ENCODE measurements around the gene PRPF8. TPM values are rescaled to one million over a fixed set of nuclear protein-coding genes. Genes with fewer than 3 reads are reported as not detected.

The PRPF8 gene
- total RNA-seq, 1 donor from 2014 or later: 125 TPM

- intact Hi-C loops (cut with DNase I): loop anchor here (5.0 kb wide), 1 partner anchor 78 kb away; no protein-coding TSS in a partner anchor
- DNase-seq (peak; percentile 91), ATAC-seq (ENCODE audit: poor library complexity) (peak; percentile 67)
These were observed 34.7 kb downstream of the PRPF8 start, which contains the start of gene RILP for GRCh38 chr17:1649844-1650501. TSS of gene RILP (minus strand) at chr17:1649866. CDS start at chr17:1649804, 62 bp downstream.

GRCh38 chr17:1648963-1649843, 35.5 kb downstream of the PRPF8 start:
- intact Hi-C loops (cut with DNase I): loop anchor here (5.0 kb wide), 1 partner anchor 77 kb away; no protein-coding TSS in a partner anchor
- peak; percentile 98 for DNase-seq
- peak; percentile 64 for ATAC-seq (ENCODE audit: poor library complexity)

DNA sequence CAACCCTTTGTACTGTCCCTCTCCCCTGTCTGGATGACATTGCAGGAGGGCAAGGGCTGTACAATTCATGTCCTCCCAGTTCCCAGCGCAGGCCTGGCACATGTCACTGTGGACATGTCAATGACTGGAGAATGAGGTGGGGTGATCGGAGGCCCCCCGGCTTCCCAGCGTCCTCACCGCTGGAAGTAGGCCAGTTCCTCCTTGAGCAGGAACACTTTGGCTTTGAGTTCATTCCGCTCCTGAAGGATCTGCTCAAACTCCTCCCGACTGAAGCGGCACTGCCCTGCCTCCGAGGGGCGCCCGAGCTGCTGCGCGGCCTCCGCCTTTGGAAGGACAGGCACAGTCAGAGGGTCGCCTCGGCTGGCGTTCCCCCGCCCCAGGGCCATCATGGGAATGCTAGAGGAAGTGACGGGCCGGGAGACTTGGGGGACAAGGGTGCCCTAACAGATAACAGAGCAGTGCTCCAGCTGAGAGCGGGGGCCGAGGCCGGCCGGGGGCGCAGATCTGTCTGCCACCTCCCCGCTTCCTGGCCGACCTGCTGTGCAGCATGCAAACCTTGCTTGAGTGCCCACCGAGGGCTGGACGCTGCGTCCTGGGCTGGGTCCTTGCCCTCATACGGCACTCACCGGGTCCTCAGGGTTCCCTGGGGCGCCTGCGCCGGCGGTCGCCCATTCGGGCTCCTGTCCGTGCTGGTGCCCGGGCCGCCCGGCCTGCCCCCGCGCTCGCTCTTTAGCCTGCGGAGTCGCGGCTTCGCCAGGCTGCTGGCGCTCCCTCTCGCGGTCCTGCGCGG, 36.3 kb downstream of the PRPF8 start:
- ATAC-seq (ENCODE audit: poor library complexity) (peak; percentile 62), DNase-seq (peak; percentile 76)
- intact Hi-C loops (cut with DNase I): loop anchor here (5.0 kb wide), 1 partner anchor 76 kb away; no protein-coding TSS in a partner anchor

GRCh38 chr17:1647802-1648171, 36.9 kb downstream of the PRPF8 start:
- ATAC-seq (ENCODE audit: poor library complexity): no peak
- intact Hi-C loops (cut with DNase I): loop anchor here (5.0 kb wide), 1 partner anchor 75 kb away; no protein-coding TSS in a partner anchor
- DNase-seq: peak; percentile 46

DNA sequence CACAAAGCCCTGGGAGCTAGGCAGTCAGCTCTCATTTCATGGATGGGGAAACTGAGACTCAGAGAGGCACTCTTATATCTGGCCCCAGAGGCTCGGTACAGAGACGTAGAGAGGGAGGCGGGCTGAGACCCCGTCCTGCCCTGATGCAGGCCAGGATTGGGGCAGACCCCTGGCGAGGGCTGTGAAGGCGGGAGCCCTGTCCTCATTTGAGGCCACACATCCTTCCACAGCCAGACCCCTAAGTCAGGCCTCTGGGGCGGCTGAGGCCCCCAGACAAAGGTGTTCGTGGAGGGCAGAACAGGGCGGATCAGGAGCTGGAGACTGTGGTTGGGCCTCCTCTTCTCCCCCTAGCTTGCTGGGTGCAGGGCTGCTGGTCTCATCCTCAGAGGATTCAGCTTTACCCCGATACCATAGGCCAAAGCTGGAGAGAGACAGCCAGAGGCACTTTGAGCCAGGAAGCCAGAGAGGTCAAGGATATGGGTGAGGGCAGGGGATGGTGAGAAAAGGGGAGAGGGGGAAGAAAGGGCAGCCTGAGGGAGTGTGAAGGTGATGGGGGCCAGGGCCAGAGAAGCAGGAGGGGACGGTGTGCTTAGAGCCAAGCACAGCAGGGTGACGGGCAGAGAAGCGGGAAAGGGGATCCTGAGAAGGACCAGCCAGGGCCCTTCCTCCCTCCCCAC, 38.3 kb downstream of the PRPF8 start:
- DNase-seq: no peak
- no peak for ATAC-seq (ENCODE audit: poor library complexity)
- intact Hi-C loops (cut with DNase I): loop anchor here (5.0 kb wide), 1 partner anchor 74 kb away; no protein-coding TSS in a partner anchor

DNA sequence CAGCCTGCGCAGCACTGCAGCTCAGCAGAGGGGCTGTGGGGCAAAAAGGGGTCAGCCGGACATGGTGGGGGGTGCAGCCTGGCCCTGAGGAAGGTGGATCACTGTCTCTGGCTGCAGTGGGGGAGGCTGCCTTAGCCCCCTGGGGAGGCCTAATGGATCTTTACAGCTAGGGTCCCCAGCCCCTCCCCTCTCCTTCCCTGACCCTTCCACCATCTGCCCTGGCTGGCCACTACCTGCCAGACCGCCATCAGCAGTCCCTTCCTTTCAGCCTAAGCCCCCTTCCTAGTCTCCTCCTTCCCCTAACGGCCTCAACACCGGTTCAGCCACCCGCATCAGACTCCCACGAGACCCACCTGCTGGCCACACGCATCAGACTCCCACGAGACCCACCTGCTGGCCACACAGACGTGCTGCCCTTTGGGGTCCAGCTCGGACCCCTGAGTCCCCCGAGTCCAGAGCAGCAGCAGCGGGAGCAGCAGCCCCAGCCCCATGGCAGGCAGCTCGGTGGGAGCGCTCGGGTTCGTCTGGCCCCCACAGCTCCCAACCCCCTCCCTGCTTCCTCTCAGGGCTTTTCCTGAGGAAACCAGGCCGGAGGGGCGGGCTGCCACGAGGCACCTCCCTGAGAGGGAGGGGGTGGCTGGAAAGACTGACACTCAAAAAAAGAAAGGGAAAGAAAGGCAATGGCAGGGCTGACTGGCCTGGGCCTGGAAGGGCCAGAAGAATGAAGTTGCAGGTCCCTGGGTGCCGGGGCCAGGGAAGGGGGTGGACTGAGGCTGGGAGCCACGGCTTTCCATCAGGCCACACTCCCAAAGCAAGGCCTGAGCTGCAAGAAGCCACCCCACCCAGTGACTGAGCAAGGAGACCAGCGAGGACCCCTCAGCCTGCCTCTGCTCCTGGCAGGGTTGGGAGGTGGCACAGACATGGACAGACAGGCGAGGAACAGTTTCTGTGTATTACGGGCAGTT, 39.2 kb downstream of the PRPF8 start, which contains the start of gene SCARF1:
Gene SCARF1, minus strand, starts transcription at position 526 of the 965 bp plus-strand sequence. Its CDS starts 35 bp downstream, at position 491.
- no peak for ATAC-seq (ENCODE audit: poor library complexity)

DNA sequence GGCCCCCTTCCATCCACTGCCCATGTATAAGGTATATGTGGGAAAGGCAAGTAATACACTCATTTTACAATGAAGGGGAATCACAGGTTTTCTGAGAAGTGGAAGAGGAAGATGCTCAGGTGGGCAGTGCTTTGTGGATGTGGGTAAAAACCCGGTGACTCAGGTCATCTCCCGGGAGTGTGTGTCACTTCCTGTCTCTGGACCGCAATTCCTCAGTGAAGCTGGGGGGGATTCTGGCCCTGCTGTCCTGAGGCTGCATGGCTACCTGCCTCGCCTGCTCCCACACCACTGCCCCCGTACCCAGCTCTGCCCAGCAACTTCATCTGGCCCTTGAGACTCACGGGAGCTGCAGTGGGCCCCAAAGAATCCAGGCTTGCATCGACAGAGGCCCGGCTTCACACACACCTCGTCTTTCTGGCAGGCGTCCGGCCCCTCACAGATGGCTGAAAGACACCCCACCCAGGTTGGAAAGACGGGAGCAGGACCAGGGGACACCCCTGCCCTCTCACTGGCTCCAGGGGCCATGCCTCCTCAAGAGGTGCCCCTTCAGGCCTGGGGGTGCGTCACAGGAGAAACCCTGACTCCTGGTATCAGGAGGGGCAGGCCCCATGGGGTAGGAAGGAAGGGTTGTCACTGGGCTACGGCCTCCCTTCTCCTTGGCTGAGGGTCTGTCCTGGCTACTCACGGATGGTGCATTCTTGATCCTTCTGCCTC, 40.0 kb downstream of the PRPF8 start:
- no peak for DNase-seq
- no peak for ATAC-seq (ENCODE audit: poor library complexity)
- intact Hi-C loops (cut with DNase I): loop anchor here (5.0 kb wide), 1 partner anchor 72 kb away; no protein-coding TSS in a partner anchor

More for the DNA sequence above, 39.2 kb downstream of the PRPF8 start, which contains the start of gene SCARF1:
- peak; percentile 79 for DNase-seq
- intact Hi-C loops (cut with DNase I): loop anchor here (5.0 kb wide), 1 partner anchor 73 kb away; no protein-coding TSS in a partner anchor

DNA sequence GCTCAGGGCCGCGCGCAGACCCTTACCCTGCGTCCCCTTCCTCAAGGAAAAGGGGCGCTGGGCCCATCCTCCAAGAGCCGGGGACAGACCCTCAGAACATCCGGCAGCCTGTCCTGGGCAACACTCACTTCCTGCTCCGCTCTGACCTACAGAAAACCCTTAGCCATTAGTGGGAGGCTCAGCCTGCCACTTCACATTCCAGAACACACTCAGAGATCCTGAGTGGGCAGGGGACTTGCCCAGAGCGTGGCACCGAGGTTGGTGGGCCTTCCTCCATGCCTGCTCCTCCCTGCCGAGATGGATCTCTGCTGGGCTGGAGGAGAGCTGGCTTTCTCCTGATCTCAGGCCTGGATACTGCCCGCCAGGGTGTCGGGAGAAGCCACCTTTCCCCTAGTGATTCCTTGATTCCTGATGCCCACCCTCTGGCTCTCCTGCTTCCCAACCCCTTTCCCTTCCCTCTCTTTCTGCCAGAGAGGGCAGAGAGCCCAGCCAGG, 40.6 kb downstream of the PRPF8 start:
- peak; percentile 4 for ATAC-seq (ENCODE audit: poor library complexity)
- intact Hi-C loops (cut with DNase I): no loop called here
- peak; percentile 46 for DNase-seq

- intact Hi-C loops (cut with DNase I): no loop called here
- peak; percentile 58 for DNase-seq
- peak; percentile 4 for ATAC-seq (ENCODE audit: poor library complexity)
These were observed 41.2 kb downstream of the PRPF8 start for GRCh38 chr17:1643293-1643998.

GRCh38 chr17:1641065-1641403, 43.6 kb downstream of the PRPF8 start:
- DNase-seq (no peak), ATAC-seq (ENCODE audit: poor library complexity) (no peak)
- intact Hi-C loops (cut with DNase I): no loop called here

DNA sequence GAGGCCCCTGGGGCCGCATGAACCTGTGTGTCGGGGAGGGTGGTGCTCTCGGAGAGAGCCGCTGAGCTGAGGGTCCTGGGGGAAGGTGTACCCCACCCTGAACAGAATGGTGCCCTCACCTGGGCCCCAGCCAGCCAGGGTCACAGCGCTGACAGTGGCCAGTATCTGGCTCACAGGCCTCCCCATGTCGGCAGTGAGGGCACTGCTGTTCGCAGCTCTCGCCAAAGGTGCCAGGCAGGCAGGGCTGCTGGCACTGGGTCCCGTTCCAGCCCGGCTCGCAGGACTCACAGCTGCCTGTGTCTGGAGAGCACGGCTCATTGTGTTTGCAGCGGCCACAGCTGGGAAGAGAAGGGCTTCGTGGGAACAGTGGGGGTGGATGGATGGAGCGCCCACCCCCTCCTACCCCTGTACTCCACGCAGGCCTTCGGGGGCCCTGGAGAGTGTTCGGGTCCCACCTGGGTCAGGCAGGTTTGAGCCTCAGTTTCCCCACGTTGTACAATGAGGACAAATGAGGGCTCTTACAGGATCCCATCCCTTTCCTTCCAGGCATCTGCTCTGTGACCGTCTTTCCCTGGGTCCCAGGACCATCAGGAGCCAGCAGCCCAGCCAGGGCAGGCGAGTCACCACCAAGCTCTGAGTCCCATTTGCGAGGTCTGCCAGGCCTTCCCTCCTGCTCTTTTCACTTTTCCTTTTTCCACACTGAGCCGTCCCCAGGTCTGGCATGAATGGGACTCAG, 44.2 kb downstream of the PRPF8 start:
- intact Hi-C loops (cut with DNase I): no loop called here
- DNase-seq (peak; percentile 67), ATAC-seq (ENCODE audit: poor library complexity) (peak; percentile 27)

- DNase-seq (no peak), ATAC-seq (ENCODE audit: poor library complexity) (no peak)
- intact Hi-C loops (cut with DNase I): no loop called here
These were observed 45.0 kb downstream of the PRPF8 start for GRCh38 chr17:1639549-1640180.

- ATAC-seq (ENCODE audit: poor library complexity): no peak
- intact Hi-C loops (cut with DNase I): no loop called here
- no peak for DNase-seq
These were observed 45.9 kb downstream of the PRPF8 start for GRCh38 chr17:1638624-1639300.

GRCh38 chr17:1638171-1638590, 46.5 kb downstream of the PRPF8 start:
- no peak for ATAC-seq (ENCODE audit: poor library complexity)
- intact Hi-C loops (cut with DNase I): no loop called here
- no peak for DNase-seq
